ENCODE data around the gene POLR1E. TPM values are rescaled to one million over a fixed set of nuclear protein-coding genes. Genes with fewer than 3 reads are reported as not detected.

Gene POLR1E
- total and polyA plus RNA-seq, 2 donors (not counting 3 experiments of a cell fraction or from before 2014, with no cell fraction given) = 9.0 to 21.2 TPM

- DNase-seq (ENCODE audit: low read depth, low spot score) (no peak), FAIRE-seq (no peak)
- no peak overlapping the region for H3K9ac ChIP-seq (replicated peaks; ENCODE audit: extremely low read depth, insufficient read depth, low read length)
- no peaks in the 10 kb centered on the region for H4K20me1 ChIP-seq (replicated peaks; ENCODE audit: control insufficient read depth, extremely low read depth, insufficient read depth, low read length)
- H3K9me3 ChIP-seq (replicated peaks; ENCODE audit: control insufficient read depth, insufficient read depth, low read length) = no peaks in the 10 kb centered on the region
- TF ChIP-seq GATA2 (IDR thresholded peaks at IDR 0.05; ENCODE audit: insufficient read depth, insufficient read length, low read depth, low read length) (no peak), JUN (IDR thresholded peaks at IDR 0.05; ENCODE audit: borderline replicate concordance, insufficient read depth, insufficient read length, low read depth) (no peak)
- dilution Hi-C loops (cut with MboI; ENCODE audit: extremely low pct_ligation_motif_present, low sequenced_read_pairs) (no loop called here), intact Hi-C loops (cut with micrococcal nuclease) (no loop called here)
- no peaks in the 10 kb centered on the region for H3K4me1 ChIP-seq (ENCODE audit: control insufficient read depth, extremely low read depth, insufficient read depth, low read length)
- no peak overlapping the region for H3K27ac ChIP-seq (ENCODE audit: insufficient read depth, low read depth, low read length)
- H3K27me3 ChIP-seq (ENCODE audit: control insufficient read depth in 2 of 2, insufficient read depth in 2 of 2, low read length in 2 of 2) = no peaks in the 10 kb centered on the region
- no peak overlapping the region for H3K4me3 ChIP-seq (replicated peaks in 1 of 3; ENCODE audit: insufficient read depth in 1 of 3, low read depth in 1 of 3, low read length in 3 of 3)
- peaks cover 12% of the 10 kb centered on the region for H3K79me2 ChIP-seq (ENCODE audit: control insufficient read depth, insufficient read depth, low read length)
- ChIA-PET CTCF (no interaction called here), POLR2A (no interaction called here)
- H3K4me2 ChIP-seq (ENCODE audit: insufficient read depth, low read length) = no peak overlapping the region
- peaks cover 3 to 31% of the 10 kb centered on the region in 2 experiments for H3K36me3 ChIP-seq (ENCODE audit: control insufficient read depth in 2 of 2, extremely low read depth in 1 of 2, insufficient read depth in 2 of 2, low read length in 2 of 2)
- no peak overlapping the region for H2AFZ ChIP-seq (ENCODE audit: low read depth, low read length)
- no TSS peak for BruUV-seq (replicated peaks)
- H3K9me1 ChIP-seq (replicated peaks; ENCODE audit: control insufficient read depth, extremely low read depth, insufficient read depth, low read length) = no peaks in the 10 kb centered on the region
Measured at GRCh38 chr9:37441776-37442370, 43.9 kb upstream of the POLR1E start.

- POLR2A ChIA-PET = no interaction called here
- Histone ChIP-seq H3K36me3 (ENCODE audit: control insufficient read depth in 2 of 2, extremely low read depth in 1 of 2, insufficient read depth in 2 of 2, low read length in 2 of 2) (peaks cover 3 to 27% of the 10 kb centered on the region in 2 experiments), H3K79me2 (ENCODE audit: control insufficient read depth, insufficient read depth, low read length) (peaks cover 17% of the 10 kb centered on the region), H3K9me3 (replicated peaks; ENCODE audit: control insufficient read depth, insufficient read depth, low read length) (no peaks in the 10 kb centered on the region), H3K27me3 (ENCODE audit: control insufficient read depth in 2 of 2, insufficient read depth in 2 of 2, low read length in 2 of 2) (no peaks in the 10 kb centered on the region), H2AFZ (ENCODE audit: low read depth, low read length) (no peak overlapping the region), H3K4me3 (replicated peaks in 1 of 3; ENCODE audit: insufficient read depth in 1 of 3, low read depth in 1 of 3, low read length in 3 of 3) (no peak overlapping the region), H3K9ac (replicated peaks; ENCODE audit: extremely low read depth, insufficient read depth, low read length) (no peak overlapping the region), H3K4me2 (ENCODE audit: insufficient read depth, low read length) (no peak overlapping the region), H4K20me1 (replicated peaks; ENCODE audit: control insufficient read depth, extremely low read depth, insufficient read depth, low read length) (no peaks in the 10 kb centered on the region), H3K27ac (ENCODE audit: insufficient read depth, low read depth, low read length) (no peak overlapping the region), H3K9me1 (replicated peaks; ENCODE audit: control insufficient read depth, extremely low read depth, insufficient read depth, low read length) (no peaks in the 10 kb centered on the region), H3K4me1 (ENCODE audit: control insufficient read depth, extremely low read depth, insufficient read depth, low read length) (no peaks in the 10 kb centered on the region)
- DNase-seq (ENCODE audit: low read depth, low spot score) (no peak), FAIRE-seq (no peak)
- dilution Hi-C loops (cut with MboI; ENCODE audit: extremely low pct_ligation_motif_present, low sequenced_read_pairs) = no loop called here
- intact Hi-C loops (cut with micrococcal nuclease) = no loop called here
- BruUV-seq (replicated peaks) = no TSS peak
- CTCF ChIA-PET = no interaction called here
- TF ChIP-seq POLR2AphosphoS5 (IDR thresholded peaks at IDR 0.05; ENCODE audit: insufficient read depth, low read depth, low read length) = no peak
- no peak for TF ChIP-seq MAX (IDR thresholded peaks at IDR 0.05; ENCODE audit: insufficient read depth, insufficient read length)
- no peak for TF ChIP-seq FOS (IDR thresholded peaks at IDR 0.05; ENCODE audit: borderline replicate concordance, insufficient read depth, low read length)
- TF ChIP-seq MYC (IDR thresholded peaks at IDR 0.05; ENCODE audit: low read depth, low read length) = no peak
- no peak for TF ChIP-seq EZH2 (IDR thresholded peaks at IDR 0.05; ENCODE audit: borderline replicate concordance, low read depth, low read length, severe bottlenecking)
- no peak for TF ChIP-seq POLR2A (IDR thresholded peaks at IDR 0.05; ENCODE audit: low read depth, low read length)
- TF ChIP-seq CTCF (IDR thresholded peaks at IDR 0.05; ENCODE audit: extremely low read depth in 1 of 2, insufficient read depth in 1 of 2, low read depth in 1 of 2, low read length in 2 of 2) = no peak
Measured at GRCh38 chr9:37442556-37442955, 43.2 kb upstream of the POLR1E start.
